Fibroblast of peridontal ligament (primary cell): ENCODE data around the gene RELL1.

Experiments
- DNase-seq: peaks from one replicate; pipeline ENCODE4 v3.0.0-alpha.2; 2010; ENCODE audit errors: extremely low read depth

The RELL1 gene

GRCh38 chr4:37639551-37640285 lies 46.5 kb downstream of the RELL1 start:
- DNase-seq = no peak

GRCh38 chr4:37635155-37635554 lies 51.0 kb downstream of the RELL1 start:
- no peak for DNase-seq

GRCh38 chr4:37634180-37634579 lies 52.0 kb downstream of the RELL1 start:
- DNase-seq = no peak

- DNase-seq = no peak
Observed at GRCh38 chr4:37632836-37633235, 53.3 kb downstream of the RELL1 start.

- DNase-seq = peak; percentile 60
Observed at GRCh38 chr4:37631551-37631950, 54.6 kb downstream of the RELL1 start.

- no peak for DNase-seq
Observed at GRCh38 chr4:37629713-37630112, 56.5 kb downstream of the RELL1 start.

GRCh38 chr4:37628977-37629609 lies 57.1 kb downstream of the RELL1 start:
- DNase-seq = peak; percentile 81

GRCh38 chr4:37627263-37627662 lies 58.9 kb downstream of the RELL1 start:
- peak; percentile 19 for DNase-seq

GRCh38 chr4:37625499-37625898 lies 60.7 kb downstream of the RELL1 start:
- DNase-seq = no peak

- no peak for DNase-seq
Observed at GRCh38 chr4:37623940-37624339, 62.2 kb downstream of the RELL1 start.

GRCh38 chr4:37623125-37623524 lies 63.1 kb downstream of the RELL1 start:
- DNase-seq = no peak

GRCh38 chr4:37620176-37620575 lies 66.0 kb downstream of the RELL1 start:
- no peak for DNase-seq

- DNase-seq = no peak
Observed at GRCh38 chr4:37615720-37616063, 70.5 kb downstream of the RELL1 start.

GRCh38 chr4:37615059-37615719 lies 71.0 kb downstream of the RELL1 start:
- DNase-seq = no peak

GRCh38 chr4:37612811-37613210 lies 73.4 kb downstream of the RELL1 start:
- no peak for DNase-seq

- DNase-seq = no peak
Observed at GRCh38 chr4:37609626-37610025, 76.5 kb downstream of the RELL1 start.

GRCh38 chr4:37607018-37607417 lies 79.2 kb downstream of the RELL1 start:
- DNase-seq = no peak

- no peak for DNase-seq
Observed at GRCh38 chr4:37605843-37606565, 80.2 kb downstream of the RELL1 start.

- DNase-seq = peak; percentile 24
Observed at GRCh38 chr4:37604461-37604860, 81.7 kb downstream of the RELL1 start.

- DNase-seq = no peak
Observed at GRCh38 chr4:37603711-37604110, 82.5 kb downstream of the RELL1 start.

- peak; percentile 65 for DNase-seq
Observed at GRCh38 chr4:37603070-37603468, 83.1 kb downstream of the RELL1 start.

GRCh38 chr4:37602454-37603069 lies 83.6 kb downstream of the RELL1 start:
- no peak for DNase-seq
